Activated T-cell treated with anti-CD3 and anti-CD28 coated beads, Interleukin-2, amount 50 U/mL, for 72 hours (primary cell): ENCODE measurements around the gene ASIC4. TPM values are rescaled to one million over a fixed set of nuclear protein-coding genes. Genes with fewer than 3 reads are reported as not detected.

Source experiments
- ATAC-seq, 2 donors: fragments of 150-1000 bp; cut with Tn5 transposase; replicated peaks in 1 of 2; 2 replicates each; pipeline ENCODE4 v1.10.0; 2021; ENCODE audit warnings: moderate library complexity in 2 of 2, mild to moderate bottlenecking in 1 of 2
- DNase-seq, 2 donors: peaks; one replicate each; pipeline ENCODE4 v3.0.0; 2021 to 2022; ENCODE audit warnings: mixed read lengths in 1 of 2
- H3K27ac Mint-ChIP-seq: one replicate; pipeline ENCODE4 v1.8.0; 2022; ENCODE audit warnings: mild to moderate bottlenecking, moderate library complexity, mixed read lengths
- H3K27me3 Mint-ChIP-seq: one replicate; pipeline ENCODE4 v1.8.0; 2022; ENCODE audit warnings: low read depth, mixed read lengths
- H3K36me3 Mint-ChIP-seq, 2 donors: one replicate each; pipeline ENCODE4 v1.8.0; 2022; ENCODE audit warnings: mixed read lengths in 2 of 2, mild to moderate bottlenecking in 1 of 2; ENCODE audit not compliant: insufficient read depth in 2 of 2
- H3K4me1 Mint-ChIP-seq: one replicate; pipeline ENCODE4 v1.8.0; 2022; ENCODE audit warnings: low read depth, mixed read lengths
- H3K4me3 Mint-ChIP-seq, 2 donors: one replicate each; pipeline ENCODE4 v1.8.0; 2022; ENCODE audit warnings: mild to moderate bottlenecking in 2 of 2, mixed read lengths in 2 of 2, moderate library complexity in 2 of 2
- H3K9me3 Mint-ChIP-seq, 2 donors: one replicate each; pipeline ENCODE4 v1.8.0; 2022; ENCODE audit warnings: mixed read lengths in 2 of 2
- total RNA-seq, 2 donors: library from RNA; stranded (reverse); gene quantifications; one replicate each; pipeline ENCODE4 v1.2.3, GENCODE V29; 2022

The ASIC4 gene
- total RNA-seq, 2 donors from 2014 or later: 0.19 to 0.30 TPM

- H3K4me3 Mint-ChIP-seq: no peak overlapping the region
- no peaks in the 10 kb centered on the region for H3K4me1 Mint-ChIP-seq
- DNase-seq: no peak
- H3K27me3 Mint-ChIP-seq: peaks cover 31% of the 10 kb centered on the region
- H3K36me3 Mint-ChIP-seq: no peaks in the 10 kb centered on the region
- no peaks in the 10 kb centered on the region for H3K9me3 Mint-ChIP-seq
- H3K27ac Mint-ChIP-seq: no peak overlapping the region
- ATAC-seq: no peak
Observed at GRCh38 chr2:219485201-219485580, 29.1 kb upstream of the ASIC4 start.

GRCh38 chr2:219486380-219486959, 27.8 kb upstream of the ASIC4 start:
- H3K4me3 Mint-ChIP-seq: no peak overlapping the region
- H3K36me3 Mint-ChIP-seq: no peaks in the 10 kb centered on the region
- H3K4me1 Mint-ChIP-seq: no peaks in the 10 kb centered on the region
- no peaks in the 10 kb centered on the region for H3K9me3 Mint-ChIP-seq
- DNase-seq: no peak
- ATAC-seq: no peak
- H3K27ac Mint-ChIP-seq: no peak overlapping the region
- peaks cover 31% of the 10 kb centered on the region for H3K27me3 Mint-ChIP-seq

DNA sequence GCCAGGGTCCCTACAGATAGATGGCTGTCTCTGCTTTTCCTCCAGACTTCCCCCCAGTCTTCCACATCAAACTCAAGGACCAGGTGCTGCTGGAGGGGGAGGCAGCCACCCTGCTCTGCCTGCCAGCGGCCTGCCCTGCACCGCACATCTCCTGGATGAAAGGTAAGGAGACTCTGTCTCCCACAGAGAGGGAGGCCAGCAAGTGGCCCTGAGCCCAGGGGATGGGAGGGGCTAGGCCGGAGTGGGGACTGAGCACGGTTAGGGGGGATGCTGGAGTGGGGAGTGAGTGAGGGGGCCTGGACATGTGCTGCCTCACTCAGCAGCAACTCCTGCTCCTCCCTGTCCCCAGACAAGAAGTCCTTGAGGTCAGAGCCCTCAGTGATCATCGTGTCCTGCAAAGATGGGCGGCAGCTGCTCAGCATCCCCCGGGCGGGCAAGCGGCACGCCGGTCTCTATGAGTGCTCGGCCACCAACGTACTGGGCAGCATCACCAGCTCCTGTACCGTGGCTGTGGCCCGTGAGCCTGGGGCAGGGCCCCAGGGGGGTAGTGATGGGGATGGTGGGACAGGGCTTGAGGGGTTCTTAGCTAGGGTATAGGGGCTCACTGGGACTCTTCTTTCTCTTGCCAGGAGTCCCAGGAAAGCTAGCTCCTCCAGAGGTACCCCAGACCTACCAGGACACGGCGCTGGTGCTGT, 26.0 kb upstream of the ASIC4 start:
- H3K4me3 Mint-ChIP-seq: no peak overlapping the region
- no peak for DNase-seq
- peaks cover 38% of the 10 kb centered on the region for H3K27me3 Mint-ChIP-seq
- H3K4me1 Mint-ChIP-seq: no peaks in the 10 kb centered on the region
- no peaks in the 10 kb centered on the region for H3K36me3 Mint-ChIP-seq
- no peaks in the 10 kb centered on the region for H3K9me3 Mint-ChIP-seq
- H3K27ac Mint-ChIP-seq: no peak overlapping the region
- ATAC-seq: no peak

GRCh38 chr2:219488844-219489194, 25.5 kb upstream of the ASIC4 start:
- ATAC-seq (no peak), DNase-seq (no peak)
- Mint-ChIP-seq H3K27ac (no peak overlapping the region), H3K9me3 (no peaks in the 10 kb centered on the region), H3K27me3 (peaks cover 43% of the 10 kb centered on the region), H3K4me1 (no peaks in the 10 kb centered on the region), H3K4me3 (no peak overlapping the region), H3K36me3 (no peaks in the 10 kb centered on the region)

GRCh38 chr2:219489315-219489714, 25.0 kb upstream of the ASIC4 start:
- no peak for DNase-seq
- Mint-ChIP-seq H3K27ac (no peak overlapping the region), H3K9me3 (no peaks in the 10 kb centered on the region), H3K36me3 (no peaks in the 10 kb centered on the region), H3K4me3 (no peak overlapping the region), H3K4me1 (no peaks in the 10 kb centered on the region), H3K27me3 (peaks cover 44% of the 10 kb centered on the region)
- no peak for ATAC-seq

- H3K27ac Mint-ChIP-seq: no peak overlapping the region
- ATAC-seq: no peak
- no peaks in the 10 kb centered on the region for H3K4me1 Mint-ChIP-seq
Observed at GRCh38 chr2:219490186-219490585, 24.1 kb upstream of the ASIC4 start.

DNA sequence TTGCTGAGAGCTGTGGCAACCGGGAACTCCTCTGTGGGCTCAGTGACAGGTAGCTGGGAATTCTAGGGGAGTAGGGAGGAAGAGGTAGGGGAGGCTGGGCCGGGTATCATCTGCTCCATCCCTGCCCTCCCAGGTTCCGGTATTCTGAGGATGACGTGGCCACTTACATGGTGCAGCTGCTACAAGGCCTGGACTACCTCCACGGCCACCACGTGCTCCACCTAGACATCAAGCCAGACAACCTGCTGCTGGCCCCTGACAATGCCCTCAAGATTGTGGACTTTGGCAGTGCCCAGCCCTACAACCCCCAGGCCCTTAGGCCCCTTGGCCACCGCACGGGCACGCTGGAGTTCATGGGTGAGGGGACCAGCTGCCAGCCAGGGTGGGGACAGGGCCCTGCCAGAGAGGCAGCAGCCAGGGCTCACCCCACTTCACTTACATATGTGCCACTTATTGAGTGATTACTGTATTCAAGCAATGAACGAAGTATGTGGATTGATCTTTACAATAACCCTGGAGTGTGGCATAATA, 23.6 kb upstream of the ASIC4 start:
- no peak overlapping the region for H3K4me3 Mint-ChIP-seq
- ATAC-seq (no peak), DNase-seq (no peak)
- no peaks in the 10 kb centered on the region for H3K4me1 Mint-ChIP-seq
- no peaks in the 10 kb centered on the region for H3K36me3 Mint-ChIP-seq
- H3K27me3 Mint-ChIP-seq: peaks cover 48% of the 10 kb centered on the region
- no peaks in the 10 kb centered on the region for H3K9me3 Mint-ChIP-seq
- no peak overlapping the region for H3K27ac Mint-ChIP-seq

More at GRCh38 chr2:219490186-219490585, 24.1 kb upstream of the ASIC4 start:
- Mint-ChIP-seq H3K27me3 (peaks cover 50% of the 10 kb centered on the region), H3K4me3 (no peak overlapping the region), H3K9me3 (no peaks in the 10 kb centered on the region), H3K36me3 (no peaks in the 10 kb centered on the region)
- no peak for DNase-seq

- H3K27ac Mint-ChIP-seq: no peak overlapping the region
- H3K36me3 Mint-ChIP-seq: no peaks in the 10 kb centered on the region
- H3K4me1 Mint-ChIP-seq: peaks cover 4% of the 10 kb centered on the region
- ATAC-seq (no peak), DNase-seq (no peak)
- H3K27me3 Mint-ChIP-seq: peaks cover 46% of the 10 kb centered on the region
- no peak overlapping the region for H3K4me3 Mint-ChIP-seq
- no peaks in the 10 kb centered on the region for H3K9me3 Mint-ChIP-seq
Observed at GRCh38 chr2:219491278-219491963, 22.9 kb upstream of the ASIC4 start.

- H3K27ac Mint-ChIP-seq: no peak overlapping the region
- no peak overlapping the region for H3K4me3 Mint-ChIP-seq
- no peaks in the 10 kb centered on the region for H3K9me3 Mint-ChIP-seq
- no peak for ATAC-seq
- H3K36me3 Mint-ChIP-seq: no peaks in the 10 kb centered on the region
- peaks cover 11% of the 10 kb centered on the region for H3K4me1 Mint-ChIP-seq
- DNase-seq: no peak
- H3K27me3 Mint-ChIP-seq: peaks cover 48% of the 10 kb centered on the region
Observed at GRCh38 chr2:219492575-219492974, 21.7 kb upstream of the ASIC4 start.

DNA sequence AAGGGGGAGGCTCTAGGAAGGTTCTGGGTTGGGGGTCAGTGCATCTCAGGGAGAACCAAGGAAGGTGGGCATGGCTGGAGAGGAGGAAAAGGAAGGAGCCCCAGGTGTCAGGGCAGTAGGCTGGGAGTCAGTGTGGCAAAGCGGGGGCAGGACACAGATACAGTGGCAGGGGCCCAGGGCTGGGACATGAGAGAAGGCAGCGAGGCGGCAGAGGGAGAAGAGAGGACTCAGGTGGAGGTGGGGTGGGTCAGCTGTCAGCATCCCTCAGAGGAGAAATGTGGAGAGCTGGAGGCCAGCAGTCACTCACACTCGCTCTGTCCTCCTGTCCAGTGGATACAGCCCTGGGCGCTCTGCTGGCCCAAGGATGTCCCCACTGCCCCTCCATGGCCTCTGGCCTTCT, 21.2 kb upstream of the ASIC4 start:
- Mint-ChIP-seq H3K4me3 (no peak overlapping the region), H3K27ac (no peak overlapping the region), H3K9me3 (no peaks in the 10 kb centered on the region), H3K4me1 (peaks cover 15% of the 10 kb centered on the region), H3K27me3 (peaks cover 49% of the 10 kb centered on the region), H3K36me3 (no peaks in the 10 kb centered on the region)
- ATAC-seq (no peak), DNase-seq (no peak)

DNA sequence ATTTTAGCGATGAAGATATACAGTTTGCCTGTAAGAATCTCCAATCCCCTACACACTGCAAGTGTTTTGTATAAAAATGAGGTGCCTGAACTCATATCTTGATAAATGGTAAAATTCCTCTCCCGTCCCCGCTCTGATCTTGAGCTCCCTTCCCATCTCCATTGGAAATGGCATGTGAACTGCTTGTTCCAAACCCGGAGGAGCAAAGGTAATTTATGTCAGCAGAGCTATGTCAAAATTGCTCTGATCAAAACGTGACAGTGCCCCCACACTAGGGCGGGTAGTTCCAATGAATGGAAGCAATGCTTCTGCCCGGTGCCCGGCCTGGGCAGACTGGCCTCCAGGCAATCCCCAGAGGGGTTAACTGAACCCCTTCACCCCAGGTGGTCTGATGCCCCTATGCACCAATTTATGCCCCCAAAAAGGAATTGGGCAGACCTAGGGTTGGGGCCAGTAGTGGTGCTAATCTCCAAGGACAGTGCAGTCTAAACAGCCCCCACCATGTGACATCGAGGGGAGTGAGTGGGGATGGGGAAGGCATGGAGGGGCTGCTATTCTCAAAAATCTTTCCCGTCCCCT, 19.2 kb upstream of the ASIC4 start:
- Mint-ChIP-seq H3K27ac (no peak overlapping the region), H3K4me3 (no peak overlapping the region), H3K36me3 (peaks cover 2 to 5% of the 10 kb centered on the region in 2 donors), H3K4me1 (peaks cover 33% of the 10 kb centered on the region), H3K9me3 (no peaks in the 10 kb centered on the region), H3K27me3 (peaks cover 53% of the 10 kb centered on the region)
- ATAC-seq (no peak), DNase-seq (no peak)

DNA sequence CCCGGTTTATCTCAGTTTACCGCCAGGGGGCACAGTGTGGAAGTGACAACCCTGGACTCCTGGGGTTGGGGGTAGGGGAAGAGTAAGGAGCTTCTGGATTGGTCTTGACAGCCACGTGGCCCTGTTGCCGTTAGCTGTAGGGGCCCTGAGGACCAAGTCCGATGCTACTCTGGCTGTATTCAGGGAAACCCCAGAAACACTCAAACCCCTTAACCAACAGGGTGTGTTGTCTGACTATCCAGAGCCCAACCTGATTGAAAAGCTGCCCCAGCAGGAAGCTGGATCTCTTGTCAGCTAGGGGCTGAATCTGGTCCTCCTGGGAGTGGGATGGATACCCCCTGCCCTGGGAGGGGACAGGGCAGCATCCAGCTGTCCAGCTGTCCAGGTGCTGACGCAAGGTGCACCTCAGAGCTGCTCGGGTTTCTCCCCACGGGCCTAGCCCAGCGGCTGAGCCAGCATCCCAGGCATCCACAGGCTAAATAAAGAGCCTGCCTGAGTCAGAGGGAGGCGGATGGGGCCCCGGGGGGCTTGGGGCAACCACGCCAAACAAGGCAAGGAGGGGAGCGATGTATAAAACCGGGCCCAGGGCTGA, 18.7 kb upstream of the ASIC4 start:
- H3K4me1 Mint-ChIP-seq: peaks cover 37% of the 10 kb centered on the region
- ATAC-seq: peak; percentile 25 to 34
- H3K9me3 Mint-ChIP-seq: no peaks in the 10 kb centered on the region
- H3K4me3 Mint-ChIP-seq: no peak overlapping the region
- H3K27ac Mint-ChIP-seq: no peak overlapping the region
- DNase-seq: peak; percentile 67 to 71
- H3K27me3 Mint-ChIP-seq: peaks cover 53% of the 10 kb centered on the region
- peaks cover 2 to 5% of the 10 kb centered on the region in 2 donors for H3K36me3 Mint-ChIP-seq
